ENCODE data around the gene EPG5.

The EPG5 gene

GRCh38 chr18:45910405-45911023, 56.6 kb downstream of the EPG5 start:
- peak; percentile 12 for DNase-seq

DNA sequence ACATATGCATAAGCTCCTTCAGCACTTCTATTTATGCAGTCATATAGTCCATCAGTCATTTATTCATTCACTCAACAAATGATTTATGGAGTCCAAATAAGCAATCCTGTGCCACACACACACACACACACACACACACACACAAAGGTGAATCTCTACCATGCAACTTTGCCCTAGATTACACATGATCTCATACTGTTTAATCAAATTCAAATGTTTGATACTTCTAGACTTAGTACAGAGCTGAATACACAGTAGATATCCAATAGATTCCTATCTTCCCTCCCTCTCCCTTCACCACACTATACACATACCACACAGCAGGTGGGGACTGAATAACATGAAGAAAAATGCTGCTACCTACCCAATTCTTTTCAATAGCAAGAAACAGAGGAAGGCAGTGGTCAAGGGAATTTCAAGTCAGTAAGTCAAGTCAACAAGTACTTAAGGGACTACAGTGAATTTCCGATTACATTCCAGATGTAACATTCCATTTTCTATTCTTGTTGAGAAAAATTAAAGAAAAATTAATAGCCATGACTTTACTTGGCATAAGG, 65.4 kb downstream of the EPG5 start:
- DNase-seq = no peak

DNA sequence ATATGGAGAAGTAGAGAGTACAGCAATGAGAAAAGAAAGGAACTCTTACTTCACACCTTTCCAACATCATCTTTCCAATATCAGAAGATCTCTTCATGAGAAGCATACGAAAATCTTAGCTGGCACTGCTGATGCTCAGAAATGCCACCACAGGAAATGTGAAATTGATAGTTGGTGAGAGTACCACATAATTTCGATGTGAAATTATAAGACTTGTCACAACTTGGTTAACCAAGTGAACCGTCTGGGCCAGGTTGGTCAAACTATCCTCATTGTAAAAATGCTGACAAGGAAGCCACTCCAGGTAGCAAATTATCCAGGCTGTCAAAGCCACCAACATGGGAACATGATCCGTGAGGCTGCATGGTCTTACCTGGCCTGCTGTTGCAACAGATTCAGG, 66.5 kb downstream of the EPG5 start:
- DNase-seq = no peak

DNA sequence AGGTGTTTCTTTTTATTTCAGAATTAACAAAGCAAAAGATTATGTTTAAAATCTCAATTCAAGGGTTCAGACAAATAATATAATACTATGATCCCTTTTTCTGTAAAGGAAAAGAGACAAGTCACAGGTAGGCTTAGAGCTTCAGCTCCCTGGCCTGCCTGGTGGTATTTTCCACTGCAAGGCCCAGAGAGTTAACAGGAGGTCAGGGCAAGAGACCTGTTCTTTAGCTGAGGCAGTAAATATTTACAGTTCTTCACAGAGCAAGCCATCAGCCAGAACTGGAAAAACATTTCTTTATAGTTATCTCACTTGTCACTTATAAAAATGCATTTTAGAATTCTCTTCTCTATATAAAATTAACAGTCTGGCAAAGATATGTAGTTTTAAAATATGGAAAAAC, 70.1 kb downstream of the EPG5 start:
- DNase-seq = no peak

DNA sequence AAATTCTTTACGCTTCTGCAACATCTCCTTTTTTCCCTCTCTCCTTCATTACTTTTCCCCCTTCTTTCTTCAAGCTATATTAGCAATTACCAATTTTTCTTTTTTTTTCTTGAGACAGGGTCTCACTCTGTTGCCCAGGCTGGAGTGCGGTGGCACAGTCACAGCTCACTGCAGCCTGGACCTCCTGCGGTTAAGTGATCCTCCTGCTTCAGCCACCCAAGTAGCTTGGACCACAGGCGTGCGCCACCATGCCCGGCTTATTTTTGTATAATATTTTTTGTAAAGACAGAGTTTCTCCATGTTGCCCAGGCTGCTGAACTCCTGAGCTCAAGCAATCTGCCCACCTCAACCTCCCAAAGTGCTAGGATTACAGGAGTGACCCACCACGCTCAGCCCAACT, 70.7 kb downstream of the EPG5 start:
- no peak for DNase-seq

DNA sequence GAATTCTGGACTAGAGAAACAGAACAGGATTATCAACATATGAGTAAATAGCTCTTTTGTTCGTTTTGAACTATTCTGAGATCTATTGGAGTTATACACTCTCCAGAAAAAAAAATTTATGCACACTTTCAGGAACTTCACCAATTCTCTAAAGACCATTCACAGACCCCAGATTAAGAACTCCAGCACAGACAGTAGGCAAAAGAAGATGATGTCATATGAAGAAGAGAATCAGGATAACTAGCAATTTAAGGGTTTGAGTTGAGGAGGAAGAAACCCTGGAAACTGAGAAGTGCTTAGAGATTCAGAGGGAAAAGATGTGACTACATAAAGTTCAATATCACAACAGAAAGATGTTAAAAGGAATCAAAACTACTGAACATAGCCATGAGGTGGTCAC, 71.8 kb downstream of the EPG5 start:
- DNase-seq = no peak

- no peak for DNase-seq
Observed at GRCh38 chr18:45894818-45895217, 72.3 kb downstream of the EPG5 start.

- DNase-seq = no peak
Observed at GRCh38 chr18:45891806-45892205, 75.3 kb downstream of the EPG5 start.

DNA sequence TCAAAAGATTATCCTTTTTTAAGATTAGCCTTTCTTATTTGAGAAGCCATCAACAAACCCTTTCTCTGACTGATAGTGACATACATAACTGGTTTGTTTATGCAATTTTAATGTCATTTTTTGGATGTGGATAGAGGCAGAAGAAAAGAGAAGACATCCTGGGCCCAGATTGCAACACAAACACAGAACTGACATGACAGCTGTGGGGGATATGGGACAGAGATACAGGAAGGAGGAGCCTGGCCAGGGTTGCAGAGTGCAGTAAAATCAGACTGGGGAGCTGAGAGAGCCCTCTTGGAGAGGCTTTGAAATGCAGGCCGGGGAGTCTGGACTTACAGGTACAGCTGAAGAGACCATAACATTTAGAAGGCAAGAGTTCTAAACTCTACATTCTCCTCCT, 76.5 kb downstream of the EPG5 start:
- no peak for DNase-seq

GRCh38 chr18:45889419-45890064, 77.6 kb downstream of the EPG5 start:
- DNase-seq = no peak

DNA sequence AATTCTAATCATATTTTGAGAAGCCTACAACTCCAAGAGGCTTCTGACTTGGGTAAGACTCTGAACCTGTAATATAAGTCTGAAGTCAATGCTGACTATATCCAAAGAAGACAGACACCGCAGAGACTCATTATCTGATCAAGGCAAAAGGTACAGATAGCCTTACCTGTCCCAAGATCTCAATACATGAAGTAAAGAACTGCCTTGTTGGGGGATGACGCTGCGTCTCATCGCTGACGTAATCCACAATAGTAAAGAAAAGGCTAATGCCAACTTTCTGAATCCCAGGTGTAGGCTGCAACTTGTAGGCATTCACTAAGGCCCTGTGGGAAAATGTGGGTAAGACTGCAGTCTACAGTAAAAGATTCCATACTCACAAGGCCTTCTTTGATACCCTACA, 79.5 kb downstream of the EPG5 start:
- DNase-seq = no peak

DNA sequence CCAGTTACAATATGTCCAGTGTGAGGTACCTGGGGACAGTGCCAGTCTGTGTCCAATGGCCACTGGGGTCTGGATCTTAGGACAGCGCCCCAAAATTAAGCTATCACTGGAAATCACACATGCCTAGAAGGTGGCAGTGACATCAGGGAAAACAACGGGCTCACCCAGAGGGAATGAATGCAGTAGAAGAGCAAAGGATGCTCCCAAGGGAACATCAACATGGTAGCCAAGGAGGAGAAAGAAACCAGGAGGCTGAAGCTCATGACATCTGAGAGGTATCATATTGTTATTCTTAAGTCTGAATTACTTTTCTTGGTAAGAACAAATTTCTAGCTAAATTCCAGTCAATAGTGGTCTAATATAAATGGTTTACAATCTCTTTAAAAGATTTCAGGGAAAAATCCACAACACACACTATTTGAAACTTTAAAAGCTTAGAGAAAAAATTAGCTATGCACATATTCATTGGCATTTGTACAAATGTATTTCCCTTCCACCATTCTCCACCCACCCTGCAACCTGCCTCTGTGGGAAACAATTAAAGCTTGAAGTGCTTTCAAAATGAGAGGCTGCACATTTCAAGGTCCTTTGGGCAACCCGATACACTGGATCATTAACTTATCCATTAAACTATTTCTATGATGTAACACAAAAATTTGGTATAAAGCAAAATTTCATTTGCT, 86.1 kb downstream of the EPG5 start:
- DNase-seq = no peak

GRCh38 chr18:45879681-45880655, 87.2 kb downstream of the EPG5 start:
- DNase-seq = peak; percentile 2

GRCh38 chr18:45877403-45877802, 89.7 kb downstream of the EPG5 start:
- DNase-seq = no peak

GRCh38 chr18:45876161-45876560, 91.0 kb downstream of the EPG5 start:
- no peak for DNase-seq

GRCh38 chr18:45874491-45875184, 92.5 kb downstream of the EPG5 start:
- no peak for DNase-seq

DNA sequence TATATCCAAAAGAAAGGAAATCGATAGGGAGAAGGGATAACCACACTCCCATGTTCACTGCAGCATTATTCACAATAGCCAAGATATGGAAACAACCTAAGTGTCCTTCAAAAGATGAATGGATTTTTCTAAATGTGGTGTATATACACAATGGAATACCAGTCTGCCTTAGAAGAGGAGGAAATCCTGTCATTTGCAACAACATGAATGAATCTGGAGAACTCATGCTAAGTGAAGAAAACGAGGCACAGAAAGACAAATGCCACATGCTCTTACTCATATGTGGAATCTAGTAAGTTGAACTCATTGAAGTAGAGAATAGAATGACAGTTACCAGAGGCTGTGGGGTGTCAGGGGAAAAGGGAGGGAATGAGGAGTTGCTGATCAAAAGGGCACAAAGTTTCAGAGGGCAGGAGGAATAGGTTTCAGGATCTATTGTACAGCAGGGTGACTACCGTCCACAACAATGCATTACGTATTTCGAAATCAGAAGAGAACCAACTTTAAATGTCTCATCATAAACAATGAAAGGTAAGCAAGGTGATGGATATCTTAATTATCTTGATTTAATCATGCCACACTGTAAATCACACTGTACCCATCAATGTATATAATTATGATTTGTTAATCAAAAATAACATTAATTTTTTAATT, 95.6 kb downstream of the EPG5 start:
- DNase-seq = no peak

- no peak for DNase-seq
Observed at GRCh38 chr18:45870419-45870818, 96.7 kb downstream of the EPG5 start.

- no peak for DNase-seq
Observed at GRCh38 chr18:45865466-45865865, 101.7 kb downstream of the EPG5 start.

DNA sequence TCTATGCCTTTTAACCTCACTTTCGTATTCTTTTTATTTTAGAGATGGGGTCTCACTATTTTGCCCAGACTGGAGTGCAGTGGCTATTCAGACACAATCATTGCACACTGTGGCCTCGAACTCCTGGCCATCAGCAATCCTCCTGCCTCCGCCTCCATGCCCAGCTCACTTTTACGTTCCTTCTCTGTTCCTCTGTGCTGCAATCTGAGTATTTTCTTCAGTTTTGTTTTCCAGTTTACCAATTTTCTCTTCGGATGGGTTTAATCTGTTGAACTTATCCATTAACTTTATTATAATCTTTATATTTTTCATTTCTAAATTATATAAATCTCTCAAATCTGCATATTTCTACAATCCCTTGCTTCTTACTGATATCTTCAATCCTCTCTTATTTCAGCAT, 103.0 kb downstream of the EPG5 start:
- no peak for DNase-seq

- no peak for DNase-seq
Observed at GRCh38 chr18:45863469-45863868, 103.7 kb downstream of the EPG5 start.

DNA sequence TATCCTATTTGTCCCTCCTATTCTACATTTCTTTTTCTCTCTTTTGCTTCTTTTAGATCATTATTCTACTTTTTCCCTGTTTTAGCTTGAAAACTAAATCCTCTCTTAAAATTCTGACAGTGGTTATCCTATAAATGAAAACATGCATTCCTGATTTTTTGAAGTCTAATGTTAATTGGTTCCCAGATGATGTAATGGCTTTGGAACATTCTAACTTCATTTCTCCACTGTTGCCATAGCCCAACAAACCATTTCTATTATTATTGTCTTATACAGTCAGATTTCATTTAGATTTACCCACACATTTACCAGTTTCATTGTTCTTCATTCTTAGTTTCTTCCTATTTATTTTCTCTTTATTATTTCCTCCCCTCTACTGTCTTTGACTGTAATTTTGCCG, 105.2 kb downstream of the EPG5 start:
- no peak for DNase-seq
